HL-60 (cell line): ENCODE data around the gene VTN.

Source experiments
- DNase-seq, 2 experiments: peaks; one replicate each; pipeline ENCODE4 v3.0.0-alpha.2; 2010 to 2020; ENCODE audit warnings: low read depth in 1 of 2, low spot score in 1 of 2
- H3K27ac ChIP-seq: fragments of 250-450 bp; sonication (Bioruptor Pico); replicated peaks from 2 replicates; pipeline ENCODE4 v1.5.1; 2020; ENCODE audit warnings: mild to moderate bottlenecking, moderate library complexity
- H3K27me3 ChIP-seq: fragments of 250-450 bp; sonication (Bioruptor Pico); 2 replicates; pipeline ENCODE4 v1.5.1; 2021; ENCODE audit warnings: mild to moderate bottlenecking, moderate library complexity; ENCODE audit not compliant: insufficient read depth, poor library complexity, severe bottlenecking
- H3K4me3 ChIP-seq: replicated peaks from 2 replicates; pipeline ENCODE4 v1.5.1; 2011; ENCODE audit warnings: mild to moderate bottlenecking, control low read depth, low read length; ENCODE audit not compliant: insufficient read depth
- GABPA ChIP-seq: IDR thresholded peaks from 2 replicates; pipeline ENCODE4 v1.6.1; 2012; ENCODE audit warnings: low read depth
- POLR2AphosphoS5 ChIP-seq: IDR thresholded peaks from 2 replicates; pipeline ENCODE4 v1.6.1; 2012; ENCODE audit warnings: low read depth
- REST ChIP-seq: IDR thresholded peaks from 2 replicates; pipeline ENCODE4 v1.6.1; 2012; ENCODE audit warnings: low read depth; ENCODE audit not compliant: insufficient replicate concordance
- SPI1 ChIP-seq: IDR thresholded peaks from 2 replicates; pipeline ENCODE4 v1.6.1; 2012; ENCODE audit warnings: low read depth, mild to moderate bottlenecking, borderline replicate concordance
- TF ChIP-seq, protein P1 (sequence below): IDR thresholded peaks from one replicate; pipeline ENCODE4 v1.5.1; 2011; ENCODE audit warnings: low read length, control low read depth, inconsistent platforms; ENCODE audit not compliant: insufficient read depth

Gene VTN

DNA sequence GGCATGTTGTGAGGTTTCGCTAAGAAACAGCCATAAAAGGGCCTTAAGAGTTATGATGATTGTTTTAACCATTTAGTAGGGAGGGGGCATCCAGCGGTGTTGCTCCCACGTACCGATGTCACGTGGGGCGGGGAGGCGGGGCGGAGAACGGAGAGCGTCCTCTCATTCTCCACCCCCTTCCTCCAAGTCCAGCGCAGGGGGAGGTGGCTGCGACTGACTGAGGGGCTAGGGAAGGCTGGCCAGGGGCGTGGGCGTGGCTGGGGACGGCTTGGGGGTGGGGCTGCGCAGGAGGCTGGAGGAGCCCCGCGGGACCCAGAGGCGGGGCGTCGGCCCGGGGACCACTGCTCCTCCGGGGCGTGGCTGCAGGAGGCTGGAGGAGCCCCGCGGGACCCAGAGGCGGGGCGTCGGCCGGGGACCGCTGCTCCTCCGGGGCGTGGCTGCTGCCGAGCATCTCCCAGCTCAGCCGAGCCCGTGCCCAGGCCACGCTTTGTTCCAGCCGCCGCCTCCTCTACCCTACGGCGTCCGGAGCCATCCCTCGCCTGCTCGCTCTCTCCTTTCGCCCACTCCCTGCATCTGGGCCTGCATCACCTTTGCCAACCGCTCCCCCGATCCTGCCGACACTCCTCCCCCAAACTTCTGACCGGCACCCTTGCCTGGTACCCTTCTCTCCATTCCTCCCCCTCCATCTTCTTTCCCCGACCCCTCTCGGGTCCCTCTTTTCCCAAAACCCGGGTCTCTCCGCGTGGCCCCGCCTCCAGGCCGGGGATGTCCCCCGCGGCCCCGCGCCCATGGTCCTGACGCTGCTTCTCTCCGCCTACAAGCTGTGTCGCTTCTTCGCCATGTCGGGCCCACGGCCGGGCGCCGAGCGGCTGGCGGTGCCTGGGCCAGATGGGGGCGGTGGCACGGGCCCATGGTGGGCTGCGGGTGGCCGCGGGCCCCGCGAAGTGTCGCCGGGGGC is 1.4 kb upstream of the VTN start, which contains the start of gene SARM1:
Gene SARM1, plus strand, starts transcription at position 450 of the 958 bp plus-strand sequence. Its CDS starts 339 bp downstream, at position 789.
- no peak for DNase-seq
- H3K27ac ChIP-seq: no peak within 1 kb of the TSS
- H3K27me3 ChIP-seq: peaks cover 12% of the 10 kb centered on the region
- no peak for TF ChIP-seq GABPA
- TF ChIP-seq REST: no peak
- no peak for TF ChIP-seq POLR2AphosphoS5
- TF ChIP-seq SPI1: no peak
- TF ChIP-seq, protein P1, sequence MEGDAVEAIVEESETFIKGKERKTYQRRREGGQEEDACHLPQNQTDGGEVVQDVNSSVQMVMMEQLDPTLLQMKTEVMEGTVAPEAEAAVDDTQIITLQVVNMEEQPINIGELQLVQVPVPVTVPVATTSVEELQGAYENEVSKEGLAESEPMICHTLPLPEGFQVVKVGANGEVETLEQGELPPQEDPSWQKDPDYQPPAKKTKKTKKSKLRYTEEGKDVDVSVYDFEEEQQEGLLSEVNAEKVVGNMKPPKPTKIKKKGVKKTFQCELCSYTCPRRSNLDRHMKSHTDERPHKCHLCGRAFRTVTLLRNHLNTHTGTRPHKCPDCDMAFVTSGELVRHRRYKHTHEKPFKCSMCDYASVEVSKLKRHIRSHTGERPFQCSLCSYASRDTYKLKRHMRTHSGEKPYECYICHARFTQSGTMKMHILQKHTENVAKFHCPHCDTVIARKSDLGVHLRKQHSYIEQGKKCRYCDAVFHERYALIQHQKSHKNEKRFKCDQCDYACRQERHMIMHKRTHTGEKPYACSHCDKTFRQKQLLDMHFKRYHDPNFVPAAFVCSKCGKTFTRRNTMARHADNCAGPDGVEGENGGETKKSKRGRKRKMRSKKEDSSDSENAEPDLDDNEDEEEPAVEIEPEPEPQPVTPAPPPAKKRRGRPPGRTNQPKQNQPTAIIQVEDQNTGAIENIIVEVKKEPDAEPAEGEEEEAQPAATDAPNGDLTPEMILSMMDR: no peak
- H3K4me3 ChIP-seq: no peak within 1 kb of the TSS

- DNase-seq: no peak
- peaks cover 12% of the 10 kb centered on the region for H3K27me3 ChIP-seq
- H3K4me3 ChIP-seq: no peak overlapping the region
- no peak overlapping the region for H3K27ac ChIP-seq
- TF ChIP-seq GABPA: no peak
- no peak for TF ChIP-seq POLR2AphosphoS5
- TF ChIP-seq, protein P1: no peak
- TF ChIP-seq SPI1: no peak
- TF ChIP-seq REST: no peak
Observed at GRCh38 chr17:28370744-28371103, 617 bp upstream of the VTN start.

- no peak for TF ChIP-seq SPI1
- Histone ChIP-seq H3K27ac (no peak overlapping the region), H3K4me3 (no peak overlapping the region), H3K27me3 (peaks cover 12% of the 10 kb centered on the region)
- no peak for DNase-seq
Observed at GRCh38 chr17:28369684-28370034, 448 bp downstream of the VTN start.

DNA sequence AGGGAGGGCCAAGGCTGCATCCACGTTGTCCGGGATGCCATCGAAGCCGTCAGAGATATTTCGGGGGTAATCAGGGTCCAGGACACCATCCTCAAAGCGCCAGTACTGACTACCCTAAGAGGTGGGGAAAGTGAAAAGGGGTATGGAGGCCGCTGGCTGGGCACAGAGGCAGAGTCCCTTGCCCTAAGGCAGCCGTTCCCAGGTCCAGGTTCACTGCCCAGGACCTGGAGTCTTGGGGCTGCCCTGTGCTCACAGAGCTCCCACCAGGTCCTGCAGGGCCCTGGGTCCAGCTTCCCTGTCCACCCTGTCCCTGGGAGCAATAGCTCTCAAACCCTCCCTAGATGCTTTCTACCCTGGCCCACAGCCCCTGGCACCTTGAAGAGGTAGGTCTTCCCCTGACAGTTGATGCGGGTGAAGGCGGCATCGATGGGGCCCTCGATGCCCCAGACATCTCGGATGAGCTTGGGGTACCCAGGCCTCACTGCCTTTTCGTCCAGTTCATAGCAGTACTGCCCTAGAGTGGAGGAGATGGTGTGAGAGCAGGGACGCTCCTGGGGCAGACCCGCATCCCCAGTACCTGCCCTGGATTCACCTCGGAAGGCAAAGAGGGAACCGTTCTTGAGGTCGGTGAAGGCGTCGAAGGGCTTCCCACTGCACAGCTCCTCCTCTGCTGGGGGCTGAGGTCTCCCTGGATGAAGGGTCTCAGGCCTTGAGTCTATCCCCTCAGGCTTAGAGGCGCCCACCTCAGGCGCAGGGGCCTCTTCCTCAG is 1.0 kb downstream of the VTN start:
- Histone ChIP-seq H3K27me3 (peaks cover 12% of the 10 kb centered on the region), H3K27ac (no peak overlapping the region), H3K4me3 (no peak overlapping the region)
- no peak for DNase-seq
- TF ChIP-seq SPI1: no peak
- TF ChIP-seq, protein P1: no peak
- no peak for TF ChIP-seq REST
- TF ChIP-seq GABPA: no peak
- no peak for TF ChIP-seq POLR2AphosphoS5
